GM12892 (cell line): ENCODE measurements around the gene MRPL9.

Experiments used
- POLR2A ChIP-seq: IDR thresholded peaks from 2 replicates; pipeline ENCODE4 v1.6.1; 2011; ENCODE audit warnings: low read depth, low read length, control low read depth
- POLR2AphosphoS5 ChIP-seq: IDR thresholded peaks from 2 replicates; pipeline ENCODE4 v1.6.1; 2011; ENCODE audit warnings: low read depth, low read length, control low read depth

DNA sequence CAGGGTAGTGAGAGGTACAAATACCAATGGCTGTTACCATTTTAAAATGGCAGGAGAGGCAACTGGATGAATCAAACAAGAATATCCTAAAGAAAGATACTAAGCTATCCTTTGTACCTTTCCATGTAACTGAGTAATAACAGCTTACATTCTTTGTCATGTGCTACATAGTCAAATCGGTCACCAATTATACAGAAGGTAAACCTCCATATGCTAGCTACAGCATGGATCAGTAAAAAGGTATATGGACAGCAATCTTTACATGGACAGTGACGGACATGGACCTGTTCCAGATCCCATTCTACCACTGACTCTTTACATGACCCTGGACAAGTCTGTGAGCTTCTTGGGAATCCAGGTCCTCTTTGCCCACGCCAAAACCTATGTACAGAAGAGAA lies 13.4 kb upstream of the MRPL9 start:
- TF ChIP-seq POLR2AphosphoS5 = no peak
- no peak for TF ChIP-seq POLR2A
